CD4-positive, alpha-beta T cell treated with Interferon alpha-2 for 1 hour (primary cell): ENCODE measurements around the gene GGTA1.
"Not testable (repeated sequence)": the region's sequence is repeated elsewhere in the genome, so short reads cannot be mapped to it uniquely, and the experiment has no call there.

Experiments used
- DNase-seq, 2 donors: peaks; one replicate each; pipeline ENCODE4 v3.0.0-alpha.2; 2020 to 2022

The GGTA1 gene

DNA sequence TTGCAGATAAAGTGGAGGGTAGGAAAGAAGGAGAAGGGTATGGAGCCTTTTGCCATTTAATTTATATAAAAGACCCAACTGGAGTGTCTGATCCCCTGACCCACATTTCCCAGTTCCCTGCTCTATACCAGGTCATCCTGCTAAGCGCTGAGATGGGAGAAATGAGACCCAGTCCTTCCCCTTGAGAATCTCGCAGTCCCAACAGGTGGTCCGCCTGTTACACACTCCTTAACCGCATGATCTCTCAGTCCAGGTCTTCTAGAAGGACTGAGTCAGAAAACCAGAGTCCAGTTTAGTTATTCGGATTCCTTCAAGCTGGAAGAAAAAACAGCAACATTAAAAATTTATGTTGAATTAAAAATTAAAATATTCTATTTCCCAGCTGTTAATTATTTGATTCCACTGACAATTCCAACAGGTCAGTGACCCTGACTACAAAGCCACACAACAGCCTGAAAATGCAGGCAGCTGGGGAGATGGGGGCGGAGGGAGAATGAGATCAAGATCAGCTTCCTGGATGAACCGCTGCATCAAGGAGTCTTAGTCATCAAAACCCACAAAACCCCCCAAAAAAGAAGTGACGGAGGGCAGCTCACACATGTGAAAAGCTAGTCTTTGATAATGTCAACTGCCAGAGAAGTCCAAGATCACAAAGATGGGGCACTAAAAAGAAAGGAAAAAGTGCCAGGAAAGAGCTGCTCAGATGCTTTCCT lies 44.0 kb downstream of the GGTA1 start:
- DNase-seq: peak in 1 of 2 donors; percentile 1

DNA sequence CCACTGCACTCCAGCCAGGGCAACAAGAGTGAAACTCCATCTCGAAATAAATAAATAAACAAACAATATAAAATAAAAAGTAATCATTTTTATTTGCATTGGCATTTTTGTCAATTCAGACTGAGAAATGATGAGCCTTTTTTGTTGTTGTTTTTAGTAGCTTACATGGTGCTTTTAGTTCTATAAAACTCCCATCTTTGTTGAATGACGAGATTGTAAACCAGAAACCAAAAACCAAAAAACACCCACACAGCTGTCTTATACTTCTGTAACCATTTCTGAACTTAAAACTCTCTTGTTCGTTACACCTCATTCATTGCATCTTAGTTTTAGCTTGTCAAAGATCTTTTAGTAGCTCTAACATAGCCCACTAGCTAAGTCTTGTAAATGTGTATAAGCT lies 44.7 kb downstream of the GGTA1 start:
- DNase-seq: no peak

DNA sequence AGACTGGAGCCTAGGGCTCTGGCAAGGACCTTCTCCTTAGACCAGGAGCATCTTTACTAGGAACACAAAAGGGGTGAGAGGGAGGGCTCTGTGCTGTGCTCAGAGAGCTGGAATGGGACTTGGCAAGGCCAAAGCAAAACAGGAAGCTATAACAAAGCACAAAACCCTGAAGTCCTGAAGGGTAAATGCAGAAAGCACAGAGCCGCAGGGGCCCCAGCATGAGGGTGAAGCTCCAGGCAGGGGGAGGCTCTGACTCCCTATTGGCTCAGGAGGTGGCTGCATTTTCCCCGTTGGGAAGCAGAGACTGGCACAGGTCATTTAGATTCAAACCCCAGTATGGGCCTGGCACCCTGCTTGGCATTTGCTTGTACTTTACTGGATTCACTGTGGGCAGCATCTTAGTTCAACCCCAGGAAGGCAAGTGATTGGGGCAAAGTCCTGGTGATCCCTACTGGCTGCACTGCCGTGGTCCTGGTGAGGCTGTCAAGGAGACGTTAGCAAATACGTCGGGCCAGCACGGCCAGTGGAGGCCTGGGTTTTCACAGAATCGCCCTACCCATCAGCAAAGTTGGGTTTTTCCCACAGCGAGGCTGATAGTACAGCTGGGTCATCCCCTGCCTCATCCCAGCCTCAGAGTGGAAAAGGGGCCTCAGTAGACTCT lies 46.3 kb downstream of the GGTA1 start:
- no peak for DNase-seq

DNA sequence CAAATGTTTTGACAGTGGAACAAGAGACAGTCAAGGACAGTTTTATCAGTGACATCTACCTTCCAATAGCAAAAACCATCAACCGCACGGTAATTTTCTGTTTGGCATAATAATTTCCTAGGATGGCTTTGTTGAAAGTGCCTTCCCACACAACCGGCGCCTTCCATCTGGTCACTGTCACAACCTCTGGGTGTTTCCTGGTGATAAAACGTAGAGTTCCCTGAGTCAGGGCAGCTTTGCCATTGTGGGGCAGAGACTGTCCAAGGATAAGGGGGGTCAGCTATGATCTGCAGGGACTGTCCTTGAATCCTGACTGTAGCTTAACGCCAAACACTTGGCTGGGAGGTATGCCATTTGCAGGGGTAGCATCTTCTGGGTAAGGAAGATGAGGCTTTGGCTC lies 47.6 kb downstream of the GGTA1 start:
- DNase-seq: no peak

DNA sequence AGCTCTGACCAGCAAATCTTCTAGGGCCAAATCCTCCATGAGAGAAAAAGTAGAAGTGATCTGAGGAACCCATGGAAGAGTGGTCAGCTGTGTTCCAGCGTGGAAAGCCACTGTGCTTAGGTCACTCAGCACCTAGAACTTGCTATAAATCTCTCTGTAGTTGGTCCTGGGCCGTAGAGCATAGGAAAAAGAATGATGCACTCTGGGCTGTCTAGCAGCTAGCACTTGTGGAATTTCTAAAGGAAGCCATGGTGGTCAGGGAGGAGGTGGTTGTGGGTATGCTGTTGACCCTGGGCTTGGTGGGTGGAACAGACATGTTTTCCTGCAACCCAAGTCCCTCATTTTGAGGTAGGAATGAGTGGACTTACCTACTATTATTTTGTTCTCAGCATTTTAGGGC lies 48.1 kb downstream of the GGTA1 start:
- DNase-seq: no peak

DNA sequence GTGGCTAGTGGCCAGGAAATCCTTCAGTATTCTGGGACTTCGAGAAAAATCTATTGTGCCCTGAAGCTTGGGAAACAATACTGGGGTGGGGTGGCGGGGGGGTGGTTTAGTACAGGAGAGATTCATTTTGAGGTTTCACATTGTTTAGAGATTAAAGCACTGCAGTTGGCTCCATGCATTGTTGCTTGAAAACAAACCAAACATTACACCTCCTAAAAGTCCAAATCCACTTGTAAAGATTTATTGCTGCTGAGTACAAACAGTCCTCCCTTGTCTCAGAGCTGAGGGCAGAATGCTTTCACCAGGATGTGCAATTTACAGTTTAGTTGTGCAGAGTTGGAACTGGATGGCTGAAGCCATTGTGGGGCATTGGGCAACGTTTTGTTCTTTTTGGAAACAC lies 49.4 kb downstream of the GGTA1 start:
- DNase-seq: no peak

DNA sequence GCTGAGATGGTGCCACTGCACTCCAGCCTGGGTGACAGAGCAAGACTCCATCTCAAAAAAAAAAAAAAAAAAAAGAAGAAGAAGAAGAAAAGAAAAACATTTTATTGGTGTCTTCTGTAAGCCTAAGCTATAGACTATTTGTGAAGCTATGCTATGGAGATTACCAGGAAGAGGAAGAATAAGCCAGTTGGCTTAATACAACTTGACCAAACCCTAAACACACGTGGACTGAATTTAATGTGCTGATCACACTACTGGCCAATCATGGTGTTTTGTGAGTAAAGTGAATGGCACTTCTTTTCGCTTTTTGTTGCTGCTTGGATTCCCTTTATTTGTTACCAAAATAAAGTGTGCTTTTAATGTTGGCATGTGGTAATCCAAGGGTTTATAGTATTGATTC lies 49.9 kb downstream of the GGTA1 start:
- DNase-seq: no peak

DNA sequence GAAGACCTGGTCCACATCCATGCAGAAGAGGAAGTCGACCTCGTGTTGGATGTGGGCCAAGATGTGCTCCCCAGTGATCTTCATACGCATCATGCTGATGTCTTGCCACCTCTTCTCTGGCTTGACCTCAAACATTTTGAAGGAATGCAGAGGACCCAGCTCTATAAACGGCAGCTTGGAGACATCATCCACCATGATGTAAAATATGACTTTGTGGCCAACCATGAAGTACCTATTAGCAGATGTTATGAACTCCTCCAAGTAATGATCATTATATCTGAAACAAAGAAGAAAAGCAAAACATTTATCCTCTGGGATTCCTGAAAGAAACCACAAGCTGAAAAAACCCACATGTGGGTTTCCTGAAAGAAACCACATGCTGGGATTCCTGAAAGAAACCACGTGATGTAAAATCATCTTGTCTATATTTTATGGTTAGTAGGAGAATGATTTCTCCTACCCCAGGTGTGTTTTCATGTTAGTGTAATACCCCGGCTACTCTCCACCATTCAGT lies 52.3 kb downstream of the GGTA1 start:
- DNase-seq: no peak

DNA sequence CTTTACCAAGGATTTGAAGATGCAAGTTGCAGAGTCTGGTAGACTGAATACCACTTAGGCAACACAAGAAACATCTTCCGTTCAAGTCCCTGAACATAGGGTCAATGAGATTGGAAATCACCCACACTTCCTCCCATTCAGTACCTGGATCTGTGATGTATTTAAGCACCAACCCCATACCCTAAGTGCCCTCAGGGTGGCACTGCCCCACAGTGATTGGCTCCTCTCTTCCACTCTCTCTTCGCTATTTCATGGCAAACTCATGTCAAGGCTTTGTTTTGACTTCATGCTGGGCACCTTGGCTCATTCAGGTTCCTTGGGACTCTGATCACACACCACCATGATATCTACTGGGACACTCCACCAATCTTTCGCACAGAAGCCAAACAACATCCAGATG lies 53.7 kb downstream of the GGTA1 start:
- DNase-seq: no peak

DNA sequence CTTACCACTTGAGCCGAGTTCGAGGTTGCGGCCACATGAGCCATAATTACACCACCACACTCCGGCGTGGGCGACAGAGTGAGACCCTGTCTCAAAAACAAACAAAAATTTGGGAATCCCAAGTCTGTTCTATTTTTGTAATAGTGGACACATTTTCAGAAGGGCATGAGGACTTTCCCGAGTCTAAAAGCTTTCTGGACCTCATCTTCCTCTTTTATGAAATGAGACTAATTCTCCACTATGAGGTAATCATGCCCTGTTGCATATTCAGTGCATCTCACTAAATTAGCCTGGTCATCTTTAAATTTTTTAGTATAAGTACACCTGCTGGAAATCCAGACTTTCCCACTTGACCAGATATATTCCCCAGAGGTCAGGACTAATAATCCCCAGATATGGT lies 55.7 kb downstream of the GGTA1 start:
- DNase-seq: no peak

DNA sequence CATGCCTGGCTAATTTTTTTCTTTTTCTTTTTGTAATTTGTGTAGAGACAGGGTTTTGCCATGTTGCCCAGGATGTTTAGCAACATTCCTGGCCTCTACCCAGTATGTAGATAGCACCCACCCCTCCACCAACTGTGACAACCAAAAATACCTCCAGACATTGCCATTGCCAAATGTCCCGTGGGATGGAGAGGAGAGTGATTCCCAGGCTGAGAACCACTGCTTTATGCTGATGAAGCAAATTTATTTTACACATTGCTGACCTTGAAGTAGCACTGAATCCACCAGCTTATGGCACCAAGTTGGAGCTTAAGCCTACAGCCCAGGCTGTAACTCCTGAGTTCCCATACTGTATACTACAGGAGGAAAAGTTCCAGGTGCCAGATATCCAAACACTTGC lies 58.5 kb downstream of the GGTA1 start:
- DNase-seq: no peak

DNA sequence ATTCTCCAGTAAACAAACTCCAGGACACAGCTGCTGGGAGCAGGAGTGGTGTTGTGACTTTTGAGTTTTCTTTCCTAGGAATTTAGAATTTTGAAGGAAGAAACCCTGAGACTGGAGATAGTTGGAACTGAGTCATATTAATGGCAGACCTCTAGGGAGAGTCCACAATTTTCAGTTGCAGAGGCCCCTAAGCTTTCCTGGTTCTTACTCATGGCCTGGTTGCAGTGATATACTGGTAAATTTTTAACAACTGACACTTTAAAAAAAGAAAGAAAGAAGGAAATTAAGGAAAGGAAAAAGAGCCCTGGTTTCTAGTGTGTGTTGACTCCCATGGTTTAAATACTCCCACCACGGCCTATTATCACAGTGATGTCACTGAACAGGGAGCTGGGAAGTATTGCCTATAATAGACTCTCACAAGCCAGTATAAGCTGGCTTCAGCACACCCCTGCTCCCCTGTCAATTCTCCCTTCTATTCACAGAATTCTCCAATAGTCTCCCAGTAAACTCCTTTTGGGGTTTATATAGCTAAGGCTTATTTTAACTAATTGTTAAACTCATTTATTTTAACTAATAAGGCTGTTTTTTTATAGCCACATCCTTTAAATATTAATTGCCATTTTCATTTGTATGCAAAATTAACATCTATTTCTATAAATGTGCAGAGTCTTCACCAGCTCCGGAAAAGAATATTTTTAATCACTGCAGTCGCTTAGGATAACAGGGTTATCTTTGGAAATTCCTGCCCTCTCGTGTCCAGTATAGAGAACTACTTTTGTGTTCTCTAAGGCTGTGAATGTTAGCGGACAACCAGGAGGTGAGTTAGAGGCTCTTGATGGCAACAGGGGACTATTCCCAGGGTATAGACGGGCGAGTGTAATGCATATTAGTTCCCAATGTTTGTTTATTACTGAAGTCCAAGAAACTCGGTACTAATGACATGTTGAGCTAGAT lies 59.7 kb downstream of the GGTA1 start:
- DNase-seq: no peak

DNA sequence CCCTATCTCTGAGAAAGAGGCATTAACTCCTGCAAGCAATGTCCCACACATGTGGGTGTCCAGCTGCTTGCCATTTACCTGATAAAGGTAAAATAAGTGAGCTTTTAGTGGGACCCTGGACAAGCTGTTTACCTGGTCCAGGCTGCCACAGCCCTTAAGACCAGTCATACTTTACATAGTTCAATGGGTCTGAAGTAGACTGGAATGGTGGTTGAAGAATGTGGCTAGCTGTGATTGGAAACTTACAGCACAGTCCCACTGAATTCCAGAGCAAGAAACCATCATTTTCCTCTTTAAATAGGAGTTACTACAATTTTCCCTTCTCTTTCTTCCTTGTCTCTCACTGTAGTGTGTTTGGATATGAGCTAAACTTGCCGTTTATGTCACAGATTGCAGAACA lies 60.6 kb downstream of the GGTA1 start:
- no peak for DNase-seq

DNA sequence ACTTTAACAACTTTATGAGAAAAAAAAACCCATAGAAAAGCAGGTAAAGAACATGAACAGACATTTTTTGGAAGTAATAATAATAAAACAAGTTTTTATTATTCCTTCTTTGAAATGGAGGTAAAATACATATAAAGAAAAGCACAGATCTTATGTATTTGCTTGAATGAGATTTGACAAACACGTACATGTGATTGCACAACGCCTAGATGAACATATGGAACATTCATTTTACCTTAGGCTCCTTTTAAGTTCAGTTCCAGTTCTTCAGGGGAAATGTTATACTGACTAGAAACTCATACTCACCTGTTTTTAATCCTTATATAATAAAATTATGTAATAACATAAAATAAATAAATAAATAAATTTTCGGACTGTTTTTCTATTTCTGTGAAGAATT lies 61.8 kb downstream of the GGTA1 start:
- no peak for DNase-seq

DNA sequence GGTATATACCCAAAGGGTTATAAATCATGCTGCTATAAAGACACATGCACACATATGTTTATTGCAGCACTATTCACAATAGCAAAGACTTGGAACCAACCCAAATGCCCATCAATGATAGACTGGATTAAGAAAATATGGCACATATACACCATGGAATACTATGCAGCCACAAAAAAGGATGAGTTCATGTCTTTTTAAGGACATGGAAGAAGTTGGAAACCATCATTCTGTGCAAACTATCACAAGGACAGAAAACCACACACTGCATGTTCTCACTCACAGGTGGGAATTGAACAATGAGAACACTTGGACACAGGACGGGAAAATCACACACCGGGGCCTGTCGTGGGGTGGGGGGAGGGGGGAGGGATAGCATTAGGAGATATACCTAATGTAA lies 62.6 kb downstream of the GGTA1 start:
- not testable (repeated sequence) for DNase-seq

DNA sequence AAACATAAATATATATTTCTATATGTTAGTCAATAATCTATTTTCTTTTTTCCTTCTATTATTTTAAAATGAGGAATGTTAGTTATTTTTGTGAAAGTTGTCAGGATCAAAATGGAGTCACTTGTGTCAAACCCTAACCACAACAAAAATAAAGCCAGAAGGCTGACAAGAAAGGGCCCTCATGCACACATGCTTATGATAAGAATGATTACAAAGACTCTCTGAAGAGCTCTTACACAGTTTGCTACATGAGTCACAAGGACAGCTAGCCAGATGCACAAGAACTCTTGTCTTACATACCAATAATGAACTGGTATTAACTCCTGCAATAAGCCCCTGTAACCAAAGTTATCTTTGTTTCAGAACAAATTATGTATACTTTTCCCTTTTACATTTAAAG lies 64.7 kb downstream of the GGTA1 start:
- no peak for DNase-seq

DNA sequence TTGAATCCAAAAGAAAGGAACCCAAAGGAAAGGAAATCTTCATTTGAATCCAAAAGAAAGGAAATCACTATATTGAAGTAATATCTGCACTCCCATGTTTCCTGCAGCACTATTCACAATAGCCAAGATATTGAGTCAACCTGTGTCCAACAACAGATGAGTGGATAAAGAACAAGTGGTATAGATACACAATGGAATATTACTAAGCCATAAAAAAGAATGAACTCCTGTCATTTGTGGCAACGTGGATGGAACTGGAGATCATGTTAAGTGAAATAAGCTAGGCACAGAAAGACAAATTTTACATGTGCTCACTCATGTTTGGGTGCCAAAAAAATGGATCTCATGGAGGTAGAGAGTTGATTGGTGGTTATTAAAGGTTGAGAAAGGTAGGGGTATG lies 71.7 kb downstream of the GGTA1 start:
- no peak for DNase-seq

DNA sequence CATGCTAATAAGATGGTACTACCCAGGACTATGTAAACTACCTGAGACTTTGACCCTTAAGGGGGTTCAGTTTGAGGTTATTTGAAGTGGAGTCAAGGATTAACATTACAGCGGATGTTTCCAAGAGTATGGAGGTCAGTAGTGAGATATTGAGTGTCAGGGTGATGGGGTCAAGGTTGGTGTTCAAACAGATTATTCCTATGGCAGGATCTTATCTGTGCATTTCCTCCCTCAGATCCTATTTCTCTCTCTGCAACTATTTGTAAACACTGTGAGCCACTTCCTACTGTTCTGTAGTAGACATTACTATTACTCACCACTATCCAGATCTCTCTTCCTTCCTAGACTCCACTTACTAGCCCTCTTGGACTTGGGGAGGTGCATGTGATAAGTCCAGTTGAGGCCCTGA lies 75.6 kb downstream of the GGTA1 start:
- no peak for DNase-seq

DNA sequence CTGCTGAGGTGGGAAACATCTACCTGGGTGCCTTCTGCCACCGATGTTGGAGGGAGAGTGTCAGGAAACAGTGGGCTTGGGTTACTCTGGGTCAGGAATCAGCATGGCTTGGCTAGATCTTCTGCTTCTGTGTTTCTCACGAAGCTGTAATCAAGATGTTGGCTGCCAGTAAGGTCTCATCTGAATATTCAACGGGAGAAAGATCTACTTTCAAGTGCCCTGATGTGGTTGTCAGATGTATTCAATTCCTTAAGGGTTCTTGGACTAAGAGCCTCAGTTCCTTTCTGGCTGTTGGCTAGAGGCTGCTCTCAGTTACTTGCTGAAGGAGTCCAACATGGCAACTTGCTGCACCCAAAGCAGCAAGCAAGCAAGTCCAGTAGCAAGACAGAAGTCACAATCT lies 87.7 kb downstream of the GGTA1 start:
- no peak for DNase-seq

DNA sequence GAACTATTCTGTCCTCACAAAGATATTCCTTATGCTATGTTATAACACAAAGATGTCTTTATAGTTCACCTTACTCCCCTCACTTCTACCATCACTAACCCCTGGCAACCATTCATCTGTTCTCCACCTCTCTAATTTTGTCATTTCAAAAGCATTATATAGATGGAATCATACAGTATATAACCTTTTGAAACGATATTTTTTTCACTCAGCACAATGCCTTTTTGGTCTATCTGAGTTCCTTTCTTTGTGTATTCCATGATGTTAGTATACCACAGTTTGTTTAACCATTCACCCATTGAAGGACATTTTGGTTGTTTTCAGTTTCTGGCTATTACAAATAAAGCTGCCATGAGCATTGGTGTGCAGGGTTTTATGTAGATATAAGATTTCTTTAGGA lies 93.7 kb downstream of the GGTA1 start:
- no peak for DNase-seq
